HCT116 (cell line): Measurements from ENCODE around the gene CD8B2. TPM values are rescaled to one million over a fixed set of nuclear protein-coding genes. Genes with fewer than 3 reads are reported as not detected.

ENCODE experiments used
- ATAC-seq: fragments of 200-7000 bp; cut with Tn5 transposase; 2 replicates; pipeline ENCODE4 v1.9.1; 2020; ENCODE audit warnings: mild to moderate bottlenecking, moderate library complexity
- BruUV-seq: library from RNA; stranded (reverse); fragments of 400-500 nt; replicated peaks from 2 replicates; lab custom pipeline; 2021; lab: Mats Ljungman, UMichigan
- CTCF ChIA-PET: fragments of 300-600 bp; sonication (Branson Sonifier 250); formaldehyde crosslinking; loops from one replicate; lab custom pipeline; 2021; ENCODE audit warnings: antibody characterized with exemption; lab: Charles Lee
- POLR2A ChIA-PET: fragments of 300-600, 350-600 bp; sonication (Branson Sonifier 250); formaldehyde crosslinking; loops from one replicate; lab custom pipeline; 2021; ENCODE audit warnings: antibody characterized with exemption; lab: Charles Lee
- RAD21 ChIA-PET, 2 experiments: fragments of 300-600 bp; sonication (Branson Sonifier 250); formaldehyde crosslinking; loops; one replicate each; lab custom pipeline; 2023; ENCODE audit warnings: low total read pairs in 2 of 2; ENCODE audit not compliant: uncharacterized antibody in 2 of 2, unreplicated experiment in 2 of 2, low non-redundant PET in 1 of 2; lab: Charles Lee
- DNase-seq: peaks from one replicate; pipeline ENCODE4 v3.0.0-alpha.2; 2010; ENCODE audit warnings: low read depth, low spot score
- H2AFZ ChIP-seq: fragments of 200-600 bp; shearing (Covaris generic), sonication (generic); 2 replicates; pipeline ENCODE4 v1.6.1; 2017; ENCODE audit warnings: low read depth, mixed run types, mixed read lengths, antibody characterized with exemption, low read length; ENCODE audit not compliant: poor library complexity, severe bottlenecking
- H3K27ac ChIP-seq: 2 replicates; pipeline ENCODE4 v1.5.1; 2012; ENCODE audit warnings: low read depth, low read length
- H3K27me3 ChIP-seq: fragments of 200-600 bp; sonication (generic); 2 replicates; pipeline ENCODE4 v1.6.1; 2016; ENCODE audit warnings: mixed run types, low read length, mixed read lengths; ENCODE audit not compliant: insufficient read depth
- H3K36me3 ChIP-seq, 2 experiments: fragments of 200-500 bp in 1 of 2; fragments of 200-600 bp in 1 of 2; sonication (Bioruptor generic) in 1 of 2; sonication (generic) in 1 of 2; 2 replicates each; pipeline versions ENCODE4 v1.5.1 to v1.6.1; 2014 to 2016; ENCODE audit warnings: low read length in 2 of 2, inconsistent platforms in 1 of 2, mixed read lengths in 1 of 2, mixed run types in 1 of 2; ENCODE audit not compliant: insufficient read depth in 2 of 2, control insufficient read depth in 1 of 2
- H3K4me1 ChIP-seq, 2 experiments: fragments of 200-600 bp in 1 of 2; sonication (generic) in 1 of 2; 2 replicates each; pipeline versions ENCODE4 v1.5.1 to v1.6.1; 2012 to 2017; ENCODE audit warnings: low read length in 2 of 2, inconsistent platforms in 1 of 2, mild to moderate bottlenecking in 1 of 2, mixed read lengths in 1 of 2, mixed run types in 1 of 2, moderate library complexity in 1 of 2; ENCODE audit not compliant: insufficient read depth in 2 of 2, control insufficient read depth in 1 of 2
- H3K4me2 ChIP-seq: fragments of 200-600 bp; sonication (generic); 2 replicates; pipeline ENCODE4 v1.6.1; 2017; ENCODE audit warnings: mixed run types, low read length, mixed read lengths
- H3K4me3 ChIP-seq, 2 experiments: fragments of 200-600 bp in 1 of 2; sonication (generic) in 1 of 2; replicated peaks in 1 of 2; 2 replicates each; pipeline ENCODE4 v1.5.1; 2011 to 2016; ENCODE audit warnings: low read length in 2 of 2, control low read depth in 1 of 2, low read depth in 1 of 2, mild to moderate bottlenecking in 1 of 2, mixed read lengths in 1 of 2, mixed run types in 1 of 2
- H3K79me2 ChIP-seq: fragments of 200-600 bp; sonication (generic); 2 replicates; pipeline ENCODE4 v1.6.1; 2017; ENCODE audit warnings: mild to moderate bottlenecking, mixed run types, low read length, moderate library complexity, mixed read lengths; ENCODE audit not compliant: insufficient read depth
- H3K9ac ChIP-seq: fragments of 200-600 bp; sonication (generic); 2 replicates; pipeline ENCODE4 v1.6.1; 2016; ENCODE audit warnings: low read length, mixed read lengths
- H3K9me2 ChIP-seq: fragments of 200-600 bp; sonication (generic), shearing (Covaris generic); 2 replicates; pipeline ENCODE4 v1.6.1; 2017; ENCODE audit warnings: mixed run types, mild to moderate bottlenecking, moderate library complexity; ENCODE audit not compliant: insufficient read depth
- H3K9me3 ChIP-seq, 2 experiments: fragments of 200-500 bp in 1 of 2; fragments of 200-600 bp in 1 of 2; sonication (Bioruptor generic) in 1 of 2; sonication (generic) in 1 of 2; 2 replicates each; pipeline ENCODE4 v1.6.1; 2014 to 2017; ENCODE audit warnings: low read length in 2 of 2, mixed read lengths in 2 of 2, inconsistent platforms in 1 of 2, low read depth in 1 of 2, mild to moderate bottlenecking in 1 of 2, mixed run types in 1 of 2, moderate library complexity in 1 of 2; ENCODE audit not compliant: control insufficient read depth in 1 of 2, insufficient read depth in 1 of 2
- H4K20me1 ChIP-seq: fragments of 200-600 bp; sonication (generic), shearing (Covaris generic); 2 replicates; pipeline ENCODE4 v1.6.1; 2017; ENCODE audit warnings: mixed run types, mild to moderate bottlenecking, moderate library complexity; ENCODE audit not compliant: insufficient read depth
- ATF3 ChIP-seq: IDR thresholded peaks from 2 replicates; pipeline ENCODE4 v1.6.1; 2012
- CBX3 ChIP-seq: IDR thresholded peaks from 2 replicates; pipeline ENCODE4 v1.6.1; 2012; ENCODE audit warnings: low read depth
- CEBPB ChIP-seq: IDR thresholded peaks from 2 replicates; pipeline ENCODE4 v1.6.1; 2012; ENCODE audit warnings: low read depth
- CTCF ChIP-seq, 3 experiments: fragments of 200-600 bp in 1 of 3; sonication (generic) in 1 of 3; IDR thresholded peaks in 2 of 3; conservative IDR thresholded peaks in 1 of 3; 2 replicates each; pipeline ENCODE4 v1.5.1; 2012 to 2017; ENCODE audit warnings: low read depth in 2 of 3, low read length in 2 of 3, antibody characterized with exemption in 1 of 3, borderline replicate concordance in 1 of 3, control low read depth in 1 of 3, mild to moderate bottlenecking in 1 of 3, mixed read lengths in 1 of 3, mixed run types in 1 of 3, moderate library complexity in 1 of 3; ENCODE audit not compliant: insufficient read depth in 1 of 3
- EGR1 ChIP-seq: IDR thresholded peaks from 2 replicates; pipeline ENCODE4 v1.6.1; 2012; ENCODE audit warnings: low read depth
- EZH2phosphoT487 ChIP-seq: fragments of 200-600 bp; IDR thresholded peaks from 2 replicates; pipeline ENCODE4 v1.6.1; 2018; ENCODE audit warnings: antibody characterized with exemption, borderline replicate concordance
- JUND ChIP-seq: IDR thresholded peaks from 2 replicates; pipeline ENCODE4 v1.6.1; 2012
- POLR2A ChIP-seq: IDR thresholded peaks from 2 replicates; pipeline ENCODE4 v1.7.0; 2011; ENCODE audit warnings: borderline replicate concordance; ENCODE audit not compliant: insufficient read depth, insufficient read length; ENCODE audit errors: extremely low read depth
- POLR2AphosphoS5 ChIP-seq: IDR thresholded peaks from 2 replicates; pipeline ENCODE4 v1.6.1; 2011; ENCODE audit warnings: mild to moderate bottlenecking, low read depth, low read length, moderate library complexity
- SIN3A ChIP-seq: IDR thresholded peaks from 2 replicates; pipeline ENCODE4 v1.6.1; 2012; ENCODE audit warnings: low read depth
- SRF ChIP-seq: IDR thresholded peaks from 2 replicates; pipeline ENCODE4 v1.6.1; 2012; ENCODE audit warnings: low read depth
- TCF7L2 ChIP-seq: IDR thresholded peaks from 2 replicates; pipeline ENCODE4 v1.7.0; 2011; ENCODE audit warnings: borderline replicate concordance, inconsistent platforms; ENCODE audit not compliant: insufficient read depth, insufficient read length; ENCODE audit errors: extremely low read depth
- YY1 ChIP-seq: IDR thresholded peaks from 2 replicates; pipeline ENCODE4 v1.6.1; 2011; ENCODE audit warnings: low read length, low read depth, moderate library complexity, mild to moderate bottlenecking; ENCODE audit not compliant: insufficient replicate concordance; ENCODE audit errors: extremely low read depth
- ZBTB33 ChIP-seq: IDR thresholded peaks from 2 replicates; pipeline ENCODE4 v1.6.1; 2011; ENCODE audit warnings: mild to moderate bottlenecking, low read length, moderate library complexity; ENCODE audit not compliant: insufficient replicate concordance; ENCODE audit errors: extremely low read depth
- ZNF274 ChIP-seq: fragments of 200-500 bp; sonication (Bioruptor generic); IDR thresholded peaks from 2 replicates; pipeline ENCODE4 v1.6.1; 2014; ENCODE audit warnings: mild to moderate bottlenecking, low read depth, low read length, inconsistent platforms
- intact Hi-C: fragments of 100-400 bp; cut with micrococcal nuclease; formaldehyde crosslinking; loops from 2 replicates; pipeline ENCODE4 v1.10.0; 2022
- total RNA-seq: library from RNA; stranded (reverse); gene quantifications from one replicate; pipeline ENCODE4 v1.2.1, GENCODE V29; 2021; ENCODE audit not compliant: unreplicated experiment

Gene CD8B2
- total RNA-seq, 1 experiment from 2014 or later = not detected

- no peak for TF ChIP-seq CEBPB
- no peak for TF ChIP-seq ATF3
- TF ChIP-seq EZH2phosphoT487 = no peak
- no peak for TF ChIP-seq EGR1
- TF ChIP-seq ZNF274 = no peak
- no peak for TF ChIP-seq ZBTB33
- no peak for TF ChIP-seq CBX3
- TF ChIP-seq TCF7L2 = no peak
- TF ChIP-seq POLR2AphosphoS5 = no peak
- TF ChIP-seq YY1 = no peak
- no peak for TF ChIP-seq SRF
- TF ChIP-seq POLR2A = no peak
- no peak for TF ChIP-seq CTCF (IDR thresholded peaks at IDR 0.05 in 2 of 3, conservative IDR thresholded peaks at IDR 0.05 in 1 of 3; ENCODE audit: borderline replicate concordance in 1 of 3, insufficient read depth in 1 of 3, low read depth in 2 of 3, low read length in 2 of 3)
- TF ChIP-seq JUND = no peak
- TF ChIP-seq SIN3A = no peak
- Histone ChIP-seq H3K4me2 (no peak overlapping the region), H2AFZ (no peak overlapping the region), H3K27ac (no peak overlapping the region), H3K4me1 (no peaks in the 10 kb centered on the region), H3K27me3 (peaks cover 5% of the 10 kb centered on the region; the same call in 1 of the 2 replicates), H3K4me3 (no peak overlapping the region), H3K9ac (no peak overlapping the region), H3K9me3 (no peaks in the 10 kb centered on the region), H4K20me1 (no peaks in the 10 kb centered on the region), H3K79me2 (no peaks in the 10 kb centered on the region), H3K9me2 (no peaks in the 10 kb centered on the region), H3K36me3 (no peaks in the 10 kb centered on the region)
- POLR2A ChIA-PET = no interaction called here
- no TSS peak for BruUV-seq
- CTCF ChIA-PET = no interaction called here
- RAD21 ChIA-PET = no interaction called here
- DNase-seq = no peak
- no peak for ATAC-seq
- intact Hi-C loops = no loop called here
Observed at GRCh38 chr2:106537047-106537446, 49.9 kb downstream of the CD8B2 start.
